ENCODE measurements around the gene PIGL. TPM values are rescaled to one million over a fixed set of nuclear protein-coding genes. Genes with fewer than 3 reads are reported as not detected.
"Not testable (repeated sequence)": the region's sequence is repeated elsewhere in the genome, so short reads cannot be mapped to it uniquely, and the experiment has no call there.

The PIGL gene
- 10 to 100 TPM; 42.5 to 51.9 TPM for total RNA-seq

DNA sequence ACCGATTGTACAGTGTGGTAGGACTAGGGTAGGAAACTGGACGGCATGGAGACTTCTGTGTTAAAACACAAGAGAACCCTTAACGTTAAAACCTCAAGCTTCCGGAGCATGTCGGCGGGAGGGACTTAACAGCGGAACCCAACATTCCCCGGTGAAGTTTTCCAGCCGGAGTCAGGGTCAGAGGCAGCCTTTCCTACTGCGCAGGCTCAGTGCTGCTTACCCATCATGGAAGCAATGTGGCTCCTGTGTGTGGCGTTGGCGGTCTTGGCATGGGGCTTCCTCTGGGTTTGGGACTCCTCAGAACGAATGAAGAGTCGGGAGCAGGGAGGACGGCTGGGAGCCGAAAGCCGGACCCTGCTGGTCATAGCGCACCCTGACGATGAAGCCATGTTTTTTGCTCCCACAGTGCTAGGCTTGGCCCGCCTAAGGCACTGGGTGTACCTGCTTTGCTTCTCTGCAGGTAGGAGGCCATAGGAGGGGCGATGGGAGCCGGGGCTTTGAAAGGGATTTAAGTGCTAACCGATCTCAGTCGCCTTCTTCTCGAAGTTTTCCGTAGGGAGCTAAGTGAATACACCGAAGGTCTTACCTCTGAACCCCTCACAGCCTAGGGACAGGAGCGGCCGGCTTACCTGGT, at the start of gene PIGL:
Gene PIGL (plus strand): TSS at position 209 of the 634 bp plus-strand sequence. CDS start 17 bp downstream, at position 226.
- H3K27me3 Mint-ChIP-seq (ENCODE audit: low read depth) = no peaks in the 10 kb centered on the region
- peak within 1 kb of the TSS; percentile 95 to 98 for H3K4me3 Mint-ChIP-seq
- peak within 1 kb of the TSS; percentile 98 for H3K27ac Mint-ChIP-seq
- ATAC-seq (replicated peaks in 1 of 2) (peak; percentile 56 to 66), DNase-seq (peak; percentile 85 to 88)
- peaks cover 60% of the 10 kb centered on the region for H3K4me1 Mint-ChIP-seq (ENCODE audit: low read depth)
- H3K36me3 Mint-ChIP-seq (ENCODE audit: insufficient read depth in 2 of 2) = peaks cover 2% of the 10 kb centered on the region in 2 donors
- no peaks in the 10 kb centered on the region for H3K9me3 Mint-ChIP-seq

DNA sequence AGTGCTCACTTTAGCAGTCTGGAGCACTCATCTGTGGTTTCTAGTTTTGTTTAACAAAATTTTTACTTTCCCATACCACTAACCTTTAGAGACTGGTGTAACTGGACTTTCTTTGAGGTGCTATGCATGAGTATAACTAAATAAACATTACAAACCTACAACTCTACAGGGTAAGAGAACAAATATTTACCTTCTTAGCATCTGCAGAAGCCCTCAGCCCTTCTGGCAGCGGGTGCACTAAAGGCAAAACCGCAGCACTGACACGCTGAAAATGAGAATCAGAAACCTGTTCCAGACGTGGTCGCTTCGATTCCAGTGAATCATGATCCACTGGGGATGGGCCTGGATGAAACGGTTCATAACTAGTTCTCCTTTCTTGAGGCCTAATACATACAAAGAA, 45.4 kb upstream of the PIGL start:
- Mint-ChIP-seq H3K27me3 (ENCODE audit: low read depth) (no peaks in the 10 kb centered on the region), H3K4me1 (ENCODE audit: low read depth) (peaks cover 17% of the 10 kb centered on the region), H3K36me3 (ENCODE audit: insufficient read depth in 2 of 2) (peaks cover 1 to 19% of the 10 kb centered on the region in 2 donors), H3K4me3 (no peak overlapping the region), H3K9me3 (no peaks in the 10 kb centered on the region), H3K27ac (no peak overlapping the region)
- ATAC-seq (replicated peaks in 1 of 2) = no peak
- DNase-seq = no peak

DNA sequence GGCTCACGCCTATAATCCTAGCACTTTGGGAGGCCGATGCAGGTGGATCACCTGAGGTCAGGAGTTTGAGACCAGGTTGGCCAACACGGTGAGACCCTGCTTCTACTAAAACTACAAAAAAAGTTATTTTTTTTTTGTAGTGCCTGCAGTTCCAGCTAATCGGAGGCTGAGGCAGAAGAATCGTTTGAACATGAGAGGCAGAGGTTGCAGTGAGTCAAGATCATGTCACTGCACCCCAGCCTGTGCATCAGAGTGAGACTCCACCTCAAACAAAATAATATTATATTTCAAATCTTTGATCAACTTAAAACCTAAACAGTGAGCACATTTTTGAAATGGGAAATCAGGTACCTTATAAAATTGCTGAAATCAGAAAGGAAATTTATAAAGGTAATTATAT, 38.2 kb upstream of the PIGL start:
- ATAC-seq (replicated peaks in 1 of 2) (no peak), DNase-seq (no peak)
- no peaks in the 10 kb centered on the region for H3K27me3 Mint-ChIP-seq (ENCODE audit: low read depth)
- H3K4me1 Mint-ChIP-seq (ENCODE audit: low read depth) = peaks cover 19% of the 10 kb centered on the region
- no peak overlapping the region for H3K4me3 Mint-ChIP-seq
- H3K9me3 Mint-ChIP-seq = no peaks in the 10 kb centered on the region
- no peak overlapping the region for H3K27ac Mint-ChIP-seq
- H3K36me3 Mint-ChIP-seq (ENCODE audit: insufficient read depth in 2 of 2) = peaks cover 1 to 2% of the 10 kb centered on the region in 2 donors

DNA sequence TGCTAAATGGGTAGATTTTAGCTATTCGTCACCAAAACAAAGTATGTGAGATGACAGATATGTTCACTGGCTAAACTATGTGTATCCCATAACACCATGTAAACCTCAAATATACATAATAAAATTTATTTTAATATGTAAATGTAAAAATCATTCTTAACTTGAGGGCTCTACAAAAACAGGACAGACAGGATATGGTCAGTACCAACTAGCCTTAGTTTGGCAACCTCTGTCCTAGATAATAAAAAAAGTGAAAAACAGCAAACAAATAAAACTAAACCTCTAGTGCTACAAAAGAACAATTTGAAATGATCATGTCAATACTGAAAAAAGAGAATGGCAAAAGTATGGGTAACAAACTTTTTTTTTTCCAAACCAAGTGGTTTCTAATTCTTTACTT, 35.4 kb upstream of the PIGL start:
- H3K27ac Mint-ChIP-seq = no peak overlapping the region

DNA sequence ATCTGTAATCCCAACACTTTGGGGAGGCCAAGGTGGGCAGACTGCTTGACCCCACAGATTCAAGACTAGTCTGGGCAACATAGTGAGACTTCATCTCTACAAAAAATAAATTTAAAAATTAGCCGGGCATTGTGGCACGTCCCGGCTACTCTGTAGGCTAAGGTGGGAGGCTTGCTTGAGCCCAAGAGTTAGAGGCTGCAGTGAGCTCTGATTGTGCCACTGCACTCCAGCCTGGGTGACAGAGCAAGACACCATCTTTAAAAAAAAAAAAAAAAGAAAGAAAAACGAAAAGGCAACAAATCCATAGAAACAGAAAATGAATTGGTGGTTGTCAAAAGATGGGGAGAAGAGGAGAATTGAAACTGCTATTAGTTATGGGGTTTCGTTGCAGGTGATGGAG, 29.4 kb upstream of the PIGL start:
- H3K27me3 Mint-ChIP-seq (ENCODE audit: low read depth) = no peaks in the 10 kb centered on the region
- H3K36me3 Mint-ChIP-seq (ENCODE audit: insufficient read depth in 2 of 2) = peaks cover 0 to 32% of the 10 kb centered on the region in 2 donors
- no peak overlapping the region for H3K4me3 Mint-ChIP-seq
- H3K4me1 Mint-ChIP-seq (ENCODE audit: low read depth) = peaks cover 20% of the 10 kb centered on the region
- DNase-seq (no peak), ATAC-seq (replicated peaks in 1 of 2) (no peak)
- no peak overlapping the region for H3K27ac Mint-ChIP-seq
- H3K9me3 Mint-ChIP-seq = no peaks in the 10 kb centered on the region

More for the DNA sequence above, 35.4 kb upstream of the PIGL start:
- ATAC-seq (replicated peaks in 1 of 2) (no peak), DNase-seq (no peak)
- H3K9me3 Mint-ChIP-seq = no peaks in the 10 kb centered on the region
- no peak overlapping the region for H3K4me3 Mint-ChIP-seq
- peaks cover 1 to 19% of the 10 kb centered on the region in 2 donors for H3K36me3 Mint-ChIP-seq (ENCODE audit: insufficient read depth in 2 of 2)
- peaks cover 30% of the 10 kb centered on the region for H3K4me1 Mint-ChIP-seq (ENCODE audit: low read depth)
- no peaks in the 10 kb centered on the region for H3K27me3 Mint-ChIP-seq (ENCODE audit: low read depth)

DNA sequence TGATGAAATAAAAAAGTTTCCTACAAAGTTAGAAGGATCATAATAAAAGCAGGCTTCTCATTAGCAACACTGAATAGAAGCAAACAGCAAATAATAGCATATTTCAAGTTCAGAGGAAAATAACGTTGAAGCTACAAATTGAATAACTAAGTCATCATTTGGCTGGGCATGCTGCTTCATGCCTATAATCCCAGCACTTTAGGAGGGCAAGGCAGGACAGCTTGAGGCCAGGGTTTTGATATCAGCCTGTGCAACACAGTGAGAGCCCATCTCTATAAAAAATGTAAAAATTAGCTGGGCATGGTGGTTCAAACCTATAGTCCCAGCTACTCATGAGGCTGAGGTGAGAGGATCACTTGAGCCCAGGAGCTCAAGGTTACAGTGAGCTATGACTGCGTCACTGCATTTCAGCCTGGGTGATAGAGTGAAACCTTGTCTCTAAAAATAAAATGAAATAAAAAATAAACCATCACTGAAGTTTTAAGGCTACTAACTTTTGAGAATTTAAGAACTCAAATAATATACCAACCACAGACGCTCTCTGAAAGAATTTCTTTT, 27.1 kb upstream of the PIGL start:
- peaks cover 0 to 33% of the 10 kb centered on the region in 2 donors for H3K36me3 Mint-ChIP-seq (ENCODE audit: insufficient read depth in 2 of 2)
- H3K27ac Mint-ChIP-seq = no peak overlapping the region

GRCh38 chr17:16190703-16191360, 26.2 kb upstream of the PIGL start:
- Mint-ChIP-seq H3K9me3 (no peaks in the 10 kb centered on the region), H3K4me1 (ENCODE audit: low read depth) (no peaks in the 10 kb centered on the region), H3K27ac (peak overlapping the region; percentile 85), H3K4me3 (no peak overlapping the region), H3K36me3 (ENCODE audit: insufficient read depth in 2 of 2) (peaks cover 0 to 29% of the 10 kb centered on the region in 2 donors), H3K27me3 (ENCODE audit: low read depth) (no peaks in the 10 kb centered on the region)
- ATAC-seq (replicated peaks in 1 of 2) (no peak), DNase-seq (no peak)

More for the DNA sequence above, 27.1 kb upstream of the PIGL start:
- DNase-seq (no peak), ATAC-seq (replicated peaks in 1 of 2) (no peak)
- no peaks in the 10 kb centered on the region for H3K27me3 Mint-ChIP-seq (ENCODE audit: low read depth)
- H3K4me3 Mint-ChIP-seq = no peak overlapping the region
- H3K4me1 Mint-ChIP-seq (ENCODE audit: low read depth) = peaks cover 4% of the 10 kb centered on the region
- no peaks in the 10 kb centered on the region for H3K9me3 Mint-ChIP-seq

GRCh38 chr17:16191604-16192003, 25.4 kb upstream of the PIGL start:
- Mint-ChIP-seq H3K4me1 (ENCODE audit: low read depth) (no peaks in the 10 kb centered on the region), H3K4me3 (no peak overlapping the region), H3K27ac (peak overlapping the region; percentile 85), H3K9me3 (no peaks in the 10 kb centered on the region), H3K27me3 (ENCODE audit: low read depth) (no peaks in the 10 kb centered on the region), H3K36me3 (ENCODE audit: insufficient read depth in 2 of 2) (peaks cover 0 to 28% of the 10 kb centered on the region in 2 donors)
- no peak for DNase-seq
- no peak for ATAC-seq (replicated peaks in 1 of 2)

DNA sequence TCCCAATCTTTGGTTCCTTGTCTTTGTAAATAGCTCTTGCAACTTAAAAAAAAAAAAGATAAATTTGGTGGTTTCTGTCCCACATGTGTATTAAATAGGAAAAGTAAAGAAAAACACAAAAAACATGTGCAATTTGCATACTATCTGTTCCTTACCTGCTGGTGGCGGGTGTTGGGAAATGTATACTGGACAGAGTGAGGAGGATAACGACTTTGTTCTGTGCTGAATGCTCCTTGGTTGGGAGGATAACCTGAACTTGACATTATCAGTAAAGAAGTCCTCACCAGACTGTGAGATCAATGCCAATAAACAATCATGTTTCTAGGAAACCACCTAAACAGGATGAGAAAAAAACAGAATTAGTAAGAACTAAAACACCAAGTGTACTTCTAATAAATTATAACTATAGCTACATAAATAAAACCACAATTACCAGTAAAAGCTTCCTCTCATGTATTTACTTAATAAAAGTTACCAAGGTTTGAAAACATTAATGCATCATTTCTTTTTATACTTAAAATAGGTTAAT, 22.6 kb upstream of the PIGL start:
- not testable (repeated sequence) for DNase-seq; ATAC-seq (replicated peaks in 1 of 2); H3K9me3 Mint-ChIP-seq; H3K27me3 Mint-ChIP-seq (ENCODE audit: low read depth)
- H3K4me1 Mint-ChIP-seq (ENCODE audit: low read depth) = peaks cover 16% of the 10 kb centered on the region
- H3K36me3 Mint-ChIP-seq (ENCODE audit: insufficient read depth in 2 of 2) = peaks cover 0 to 25% of the 10 kb centered on the region in 2 donors
- H3K4me3 Mint-ChIP-seq = peak overlapping the region in 1 of 2 donors; percentile 58
- H3K27ac Mint-ChIP-seq = peak overlapping the region; percentile 91

GRCh38 chr17:16197276-16197675, 19.7 kb upstream of the PIGL start:
- Mint-ChIP-seq H3K36me3 (ENCODE audit: insufficient read depth in 2 of 2) (peaks cover 0 to 18% of the 10 kb centered on the region in 2 donors), H3K4me1 (ENCODE audit: low read depth) (peaks cover 33% of the 10 kb centered on the region), H3K27me3 (ENCODE audit: low read depth) (no peaks in the 10 kb centered on the region), H3K27ac (no peak overlapping the region), H3K9me3 (no peaks in the 10 kb centered on the region), H3K4me3 (no peak overlapping the region)
- DNase-seq = no peak
- no peak for ATAC-seq (replicated peaks in 1 of 2)

DNA sequence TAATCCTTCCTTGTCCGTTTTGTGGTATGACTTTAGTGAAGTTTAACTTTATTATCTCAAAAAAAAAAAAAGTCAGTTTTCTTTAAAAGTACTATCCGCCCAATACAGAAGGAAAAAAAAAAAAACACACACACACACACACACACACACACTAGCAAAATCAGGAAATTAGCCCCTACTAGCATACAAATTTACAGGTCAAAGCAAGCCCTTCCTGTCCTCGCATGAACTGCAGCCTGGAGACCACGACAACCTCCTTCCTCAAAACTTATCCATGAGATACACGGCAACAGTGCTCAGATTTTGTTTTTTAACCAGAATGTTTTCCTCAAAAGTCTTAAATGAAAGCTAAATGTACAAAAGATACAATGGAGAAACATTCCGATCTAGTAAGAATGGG, 17.9 kb upstream of the PIGL start:
- Mint-ChIP-seq H3K27me3 (ENCODE audit: low read depth) (no peaks in the 10 kb centered on the region), H3K27ac (peak overlapping the region; percentile 24), H3K4me3 (peak overlapping the region; percentile 4 to 50), H3K4me1 (ENCODE audit: low read depth) (peaks cover 51% of the 10 kb centered on the region), H3K36me3 (ENCODE audit: insufficient read depth in 2 of 2) (peaks cover 0 to 10% of the 10 kb centered on the region in 2 donors), H3K9me3 (no peaks in the 10 kb centered on the region)
- DNase-seq = no peak
- ATAC-seq (replicated peaks in 1 of 2) = no peak

DNA sequence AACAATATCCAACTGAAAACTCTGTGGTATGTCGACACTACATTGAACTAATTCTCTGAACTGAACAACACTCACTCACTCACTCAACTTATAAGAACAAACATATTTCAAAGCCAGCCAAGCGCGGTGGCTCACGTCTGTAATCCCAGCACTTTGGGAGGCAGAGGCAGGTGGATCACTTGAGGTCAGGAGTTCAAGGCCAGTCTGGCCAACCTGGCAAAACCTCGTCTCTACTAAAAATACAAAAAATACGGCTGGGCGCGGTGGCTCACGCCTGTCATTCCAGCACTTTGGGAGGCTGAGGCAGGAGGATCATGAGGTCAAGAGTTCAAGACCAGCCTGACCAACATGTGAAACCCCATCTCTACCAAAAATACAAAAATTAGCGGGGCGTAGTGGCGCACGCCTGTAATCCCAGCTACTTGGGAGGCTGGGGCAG, 15.3 kb upstream of the PIGL start:
- peaks cover 66% of the 10 kb centered on the region for H3K4me1 Mint-ChIP-seq (ENCODE audit: low read depth)
- not testable (repeated sequence) for DNase-seq; H3K27ac Mint-ChIP-seq; ATAC-seq (replicated peaks in 1 of 2); H3K36me3 Mint-ChIP-seq (ENCODE audit: insufficient read depth in 2 of 2); H3K9me3 Mint-ChIP-seq; H3K27me3 Mint-ChIP-seq (ENCODE audit: low read depth); H3K4me3 Mint-ChIP-seq

All from activated T-cell treated with anti-CD3 and anti-CD28 coated beads, Interleukin-2, amount 50 U/mL, for 72 hours (primary cell).